Muscle of back (tissue), 11 donors: ENCODE results near the gene RAB25. TPM values are rescaled to one million over a fixed set of nuclear protein-coding genes. Genes with fewer than 3 reads are reported as not detected.
"Not testable (repeated sequence)": the region's sequence is repeated elsewhere in the genome, so short reads cannot be mapped to it uniquely, and the experiment has no call there.

Source experiments
- DNase-seq, 3 donors: peaks; one replicate each; pipeline versions ENCODE4 v3.0.0 to v3.0.0-alpha.2; 2013
- polyA plus RNA-seq, 10 donors: library from polyadenylated mRNA; unstranded; fragments of 120-200 nt; gene quantifications; one replicate each; pipeline ENCODE4 v1.2.1, GENCODE V29; 2013; ENCODE audit not compliant: insufficient read length in 10 of 10

The RAB25 gene
- polyA plus RNA-seq, 10 donors, result 0.26 to 11.7 (median 0.34) TPM; not detected in 2

- DNase-seq, result peak in 2 of 3 donors; percentile 64 to 90
Observed at GRCh38 chr1:156115514-156116374, 54.8 kb downstream of the RAB25 start.

GRCh38 chr1:156116731-156117130 is 55.8 kb downstream of the RAB25 start:
- not testable (repeated sequence) for DNase-seq

- no peak for DNase-seq
Observed at GRCh38 chr1:156117414-156118176, 56.6 kb downstream of the RAB25 start.

- DNase-seq, result peak in 1 of 3 donors; percentile 71
Observed at GRCh38 chr1:156118177-156118868, 57.4 kb downstream of the RAB25 start.

- peak in 1 of 3 donors; percentile 75 for DNase-seq
Observed at GRCh38 chr1:156119503-156120209, 58.7 kb downstream of the RAB25 start.

Other genes starting within 250 kb of the RAB25 start
- gene GON4L, start 203.9 kb upstream of the RAB25 start, polyA plus RNA-seq, result 10 to 100 TPM; 21.8 to 43.6 (median 30.3) TPM
- 10 to 100 TPM; 13.1 to 19.8 (median 16.1) TPM for gene SYT11, start 201.6 kb upstream of the RAB25 start, polyA plus RNA-seq
- 10 to 100 TPM; 20.7 to 33.1 (median 25.6) TPM for gene RIT1, start 149.8 kb upstream of the RAB25 start, polyA plus RNA-seq
- 10 to 100 TPM; 21.9 to 51.3 (median 30.2) TPM for gene KHDC4, start 126.7 kb upstream of the RAB25 start, polyA plus RNA-seq
- gene RXFP4, start 119.5 kb upstream of the RAB25 start, polyA plus RNA-seq, result under 1 TPM in 3 of 10 donors, not detected in 7; 0.14 to 0.22 (median 0.16) TPM
- 100 to 1,000 TPM in 9 of 10 donors, 10 to 100 TPM in 1; 97.7 to 165 (median 139) TPM for gene ARHGEF2, start 82.6 kb upstream of the RAB25 start, polyA plus RNA-seq
- gene SSR2, start 40.2 kb upstream of the RAB25 start, polyA plus RNA-seq, result 100 to 1,000 TPM; 212 to 298 (median 248) TPM
- 10 to 100 TPM; 37.6 to 47.4 (median 43.0) TPM for gene UBQLN4, start 7.4 kb upstream of the RAB25 start, polyA plus RNA-seq
- 10 to 100 TPM; 32.4 to 46.7 (median 36.3) TPM for gene LAMTOR2, start 6.4 kb upstream of the RAB25 start, polyA plus RNA-seq
- 10 to 100 TPM; 10.8 to 30.7 (median 21.3) TPM for gene MEX3A, start 21.3 kb downstream of the RAB25 start, polyA plus RNA-seq
- 100 to 1,000 TPM; 244 to 379 (median 270) TPM for gene LMNA, start 53.6 kb downstream of the RAB25 start, polyA plus RNA-seq
- gene SEMA4A, start 92.4 kb downstream of the RAB25 start, polyA plus RNA-seq, result 1 to 10 TPM; 2.0 to 7.5 (median 3.3) TPM
- 10 to 100 TPM; 10.2 to 14.4 (median 11.3) TPM for gene SLC25A44, start 132.9 kb downstream of the RAB25 start, polyA plus RNA-seq
- gene PMF1, start 151.8 kb downstream of the RAB25 start, polyA plus RNA-seq, result 10 to 100 TPM; 33.6 to 46.0 (median 41.2) TPM
- gene BGLAP, start 181.0 kb downstream of the RAB25 start, polyA plus RNA-seq, result 1 to 10 TPM in 7 of 10 donors, under 1 TPM in 3; 0.76 to 3.2 (median 1.5) TPM
- gene PAQR6, start 186.9 kb downstream of the RAB25 start, polyA plus RNA-seq, result 1 to 10 TPM; 2.1 to 6.7 (median 3.6) TPM
- 10 to 100 TPM; 40.2 to 54.9 (median 46.7) TPM for gene SMG5, start 221.7 kb downstream of the RAB25 start, polyA plus RNA-seq
- 1 to 10 TPM; 3.1 to 8.0 (median 3.8) TPM for gene TMEM79, start 223.2 kb downstream of the RAB25 start, polyA plus RNA-seq
- gene GLMP, start 234.5 kb downstream of the RAB25 start, polyA plus RNA-seq, result 10 to 100 TPM; 17.5 to 27.6 (median 21.9) TPM
- gene VHLL, start 238.1 kb downstream of the RAB25 start, polyA plus RNA-seq, result not detected